ENCODE results near the gene DYNC2H1. TPM values are rescaled to one million over a fixed set of nuclear protein-coding genes. Genes with fewer than 3 reads are reported as not detected.

Gene DYNC2H1
- total RNA-seq, 1 experiment from 2014 or later, result 18.6 TPM

GRCh38 chr11:103254123-103254522 is 144.9 kb downstream of the DYNC2H1 start:
- DNase-seq (ENCODE audit: low read depth), result no peak
- in situ Hi-C loops (cut with HindIII; ENCODE audit: low pct_unique_long_range_greater_than_20kb, low sequenced_read_pairs), result no loop called here

DNA sequence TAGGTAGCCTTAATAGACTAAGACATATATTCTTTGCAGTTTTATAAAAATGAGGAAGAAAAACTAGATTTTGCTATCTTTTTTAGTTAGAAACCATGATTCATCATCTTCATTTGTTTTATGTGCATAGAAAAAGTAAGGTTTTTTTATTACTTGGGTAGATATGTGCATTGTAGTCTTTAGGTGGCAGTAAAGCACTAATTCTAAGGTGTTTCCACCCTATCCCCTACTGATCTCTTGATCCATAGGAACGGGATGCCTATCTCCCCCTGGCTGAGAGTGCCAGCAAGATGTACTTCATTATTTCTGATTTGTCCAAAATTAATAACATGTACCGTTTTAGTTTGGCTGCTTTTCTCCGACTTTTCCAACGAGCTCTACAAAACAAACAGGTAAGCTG is 148.1 kb downstream of the DYNC2H1 start:
- in situ Hi-C loops (cut with HindIII; ENCODE audit: low pct_unique_long_range_greater_than_20kb, low sequenced_read_pairs), result no loop called here

GRCh38 chr11:103266167-103266831 is 157.1 kb downstream of the DYNC2H1 start:
- in situ Hi-C loops (cut with HindIII; ENCODE audit: low pct_unique_long_range_greater_than_20kb, low sequenced_read_pairs), result no loop called here
- no peak for DNase-seq (ENCODE audit: low read depth)

More for the DNA sequence above, 148.1 kb downstream of the DYNC2H1 start:
- peak; percentile 6 for DNase-seq (ENCODE audit: low read depth)

GRCh38 chr11:103272876-103273275 is 163.7 kb downstream of the DYNC2H1 start:
- no peak for DNase-seq (ENCODE audit: low read depth)
- in situ Hi-C loops (cut with HindIII; ENCODE audit: low pct_unique_long_range_greater_than_20kb, low sequenced_read_pairs), result no loop called here

DNA sequence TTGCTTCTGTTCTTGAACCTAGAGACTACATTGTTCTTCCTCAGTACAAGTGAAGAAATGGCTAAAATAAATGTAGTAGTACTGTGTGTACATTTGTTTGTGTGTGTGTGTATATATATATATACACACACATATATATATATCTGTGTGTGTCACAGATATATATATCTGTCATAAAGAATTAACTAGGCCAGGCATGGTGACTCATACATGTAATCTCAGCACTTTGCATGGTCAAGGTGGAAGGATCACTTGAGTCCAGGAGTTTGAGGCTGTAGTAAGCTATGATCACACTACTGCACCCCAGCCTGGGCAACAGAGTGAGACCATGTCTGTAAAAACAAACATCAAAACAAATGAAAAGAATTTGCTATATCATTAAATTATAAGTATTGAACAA is 164.8 kb downstream of the DYNC2H1 start:
- in situ Hi-C loops (cut with HindIII; ENCODE audit: low pct_unique_long_range_greater_than_20kb, low sequenced_read_pairs), result no loop called here
- no peak for DNase-seq (ENCODE audit: low read depth)

- in situ Hi-C loops (cut with HindIII; ENCODE audit: low pct_unique_long_range_greater_than_20kb, low sequenced_read_pairs), result no loop called here
- DNase-seq (ENCODE audit: low read depth), result peak; percentile 2
Observed at GRCh38 chr11:103279821-103280220, 170.6 kb downstream of the DYNC2H1 start.

- in situ Hi-C loops (cut with HindIII; ENCODE audit: low pct_unique_long_range_greater_than_20kb, low sequenced_read_pairs), result no loop called here
- no peak for DNase-seq (ENCODE audit: low read depth)
Observed at GRCh38 chr11:103281301-103281700, 172.1 kb downstream of the DYNC2H1 start.

GRCh38 chr11:103284260-103284659 is 175.0 kb downstream of the DYNC2H1 start:
- no peak for DNase-seq (ENCODE audit: low read depth)
- in situ Hi-C loops (cut with HindIII; ENCODE audit: low pct_unique_long_range_greater_than_20kb, low sequenced_read_pairs), result no loop called here

GRCh38 chr11:103294516-103294915 is 185.3 kb downstream of the DYNC2H1 start:
- in situ Hi-C loops (cut with HindIII; ENCODE audit: low pct_unique_long_range_greater_than_20kb, low sequenced_read_pairs), result no loop called here
- DNase-seq (ENCODE audit: low read depth), result no peak

- DNase-seq (ENCODE audit: low read depth), result peak; percentile 8
- in situ Hi-C loops (cut with HindIII; ENCODE audit: low pct_unique_long_range_greater_than_20kb, low sequenced_read_pairs), result no loop called here
Observed at GRCh38 chr11:103295704-103296103, 186.5 kb downstream of the DYNC2H1 start.

- in situ Hi-C loops (cut with HindIII; ENCODE audit: low pct_unique_long_range_greater_than_20kb, low sequenced_read_pairs), result no loop called here
- DNase-seq (ENCODE audit: low read depth), result no peak
Observed at GRCh38 chr11:103297900-103298299, 188.7 kb downstream of the DYNC2H1 start.

DNA sequence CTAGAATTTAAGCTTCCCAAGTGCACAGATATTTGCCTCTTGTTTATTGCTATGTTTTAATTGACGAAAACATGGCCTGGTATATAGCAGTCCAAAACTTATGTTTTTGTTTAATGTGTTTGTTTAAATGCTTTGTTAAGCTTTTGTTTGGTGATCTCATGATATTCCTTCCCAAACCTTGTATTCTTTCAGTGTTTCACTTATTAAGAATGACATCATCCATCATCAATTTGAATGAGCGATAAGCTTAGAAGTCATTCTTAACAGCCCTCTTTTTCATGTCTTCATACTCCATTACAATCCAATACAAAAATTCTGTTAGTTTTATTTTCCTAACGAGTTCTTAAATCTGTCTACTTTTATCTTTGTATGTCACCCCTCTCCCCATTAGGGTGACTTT is 206.0 kb downstream of the DYNC2H1 start:
- in situ Hi-C loops (cut with HindIII; ENCODE audit: low pct_unique_long_range_greater_than_20kb, low sequenced_read_pairs), result no loop called here
- no peak for DNase-seq (ENCODE audit: low read depth)

- in situ Hi-C loops (cut with HindIII; ENCODE audit: low pct_unique_long_range_greater_than_20kb, low sequenced_read_pairs), result no loop called here
- no peak for DNase-seq (ENCODE audit: low read depth)
Observed at GRCh38 chr11:103317118-103317517, 207.9 kb downstream of the DYNC2H1 start.

DNA sequence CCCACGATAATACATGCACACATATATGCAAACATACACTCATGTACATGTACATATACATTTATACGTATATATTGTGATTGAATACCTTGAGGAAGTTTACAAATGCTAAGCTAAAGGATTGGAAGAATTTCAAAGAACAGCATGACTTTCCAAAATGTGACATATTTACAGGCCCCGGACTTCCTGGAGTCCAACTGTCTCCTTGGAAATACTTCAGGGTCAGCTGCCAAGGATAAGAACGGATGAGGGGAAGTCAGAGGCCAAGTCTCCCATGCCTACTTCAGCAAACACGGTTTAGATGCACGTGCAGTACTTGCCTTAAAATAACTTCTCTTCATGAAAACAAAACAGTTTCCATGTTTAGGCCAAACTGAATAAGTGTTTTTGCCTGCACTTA is 213.6 kb downstream of the DYNC2H1 start:
- no peak for DNase-seq (ENCODE audit: low read depth)
- in situ Hi-C loops (cut with HindIII; ENCODE audit: low pct_unique_long_range_greater_than_20kb, low sequenced_read_pairs), result no loop called here

- in situ Hi-C loops (cut with HindIII; ENCODE audit: low pct_unique_long_range_greater_than_20kb, low sequenced_read_pairs), result no loop called here
- peak; percentile 0 for DNase-seq (ENCODE audit: low read depth)
Observed at GRCh38 chr11:103325686-103326069, 216.5 kb downstream of the DYNC2H1 start.

DNA sequence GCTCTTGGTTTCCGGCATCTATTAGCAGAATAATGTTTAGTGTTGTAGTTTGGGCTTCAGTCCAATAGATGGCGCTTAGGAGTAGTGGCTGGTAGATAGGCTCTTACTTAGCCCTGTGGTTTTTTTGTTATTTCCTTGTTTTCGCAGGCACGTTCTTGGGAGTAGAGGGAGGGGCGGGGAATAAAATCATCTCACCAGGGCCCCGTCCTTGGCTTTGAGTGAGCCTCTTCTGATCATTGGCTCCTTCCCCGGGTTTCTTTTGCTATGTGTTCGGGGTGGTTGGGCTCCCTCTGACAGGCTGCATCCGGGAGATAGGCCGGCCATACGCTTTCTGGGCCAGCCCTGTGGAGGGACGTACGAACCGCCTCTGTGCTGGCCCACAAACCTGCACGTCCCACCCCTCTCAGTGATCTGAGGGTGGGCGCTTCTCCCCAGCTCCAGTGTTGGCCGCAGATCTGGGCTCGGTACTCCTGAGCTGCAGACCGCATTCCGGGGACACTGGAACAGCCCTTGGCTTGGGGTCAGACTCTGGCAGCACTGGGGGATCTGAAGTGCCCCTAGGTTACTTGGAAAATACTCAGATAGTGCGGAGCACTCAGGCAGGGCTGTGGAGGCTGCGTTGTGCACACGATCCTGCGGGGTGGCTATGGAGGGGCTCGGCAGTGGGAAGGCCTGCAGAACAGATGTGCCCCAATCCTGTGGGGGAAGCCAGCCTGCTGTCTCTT is 217.0 kb downstream of the DYNC2H1 start:
- peak; percentile 39 for DNase-seq (ENCODE audit: low read depth)

GRCh38 chr11:103327721-103328120 is 218.5 kb downstream of the DYNC2H1 start:
- in situ Hi-C loops (cut with HindIII; ENCODE audit: low pct_unique_long_range_greater_than_20kb, low sequenced_read_pairs), result no loop called here

More for the DNA sequence above, 217.0 kb downstream of the DYNC2H1 start:
- in situ Hi-C loops (cut with HindIII; ENCODE audit: low pct_unique_long_range_greater_than_20kb, low sequenced_read_pairs), result no loop called here

GRCh38 chr11:103332409-103332808 is 223.2 kb downstream of the DYNC2H1 start:
- in situ Hi-C loops (cut with HindIII; ENCODE audit: low pct_unique_long_range_greater_than_20kb, low sequenced_read_pairs), result no loop called here
- no peak for DNase-seq (ENCODE audit: low read depth)

More at GRCh38 chr11:103327721-103328120, 218.5 kb downstream of the DYNC2H1 start:
- no peak for DNase-seq (ENCODE audit: low read depth)

- DNase-seq (ENCODE audit: low read depth), result peak; percentile 6
- in situ Hi-C loops (cut with HindIII; ENCODE audit: low pct_unique_long_range_greater_than_20kb, low sequenced_read_pairs), result no loop called here
Observed at GRCh38 chr11:103338621-103339484, 229.6 kb downstream of the DYNC2H1 start.

All from Caki2 (cell line).